ENCODE measurements around the gene ACTR3.
"Not testable (repeated sequence)": the region's sequence is repeated elsewhere in the genome, so short reads cannot be mapped to it uniquely, and the experiment has no call there.

ACTR3 gene

GRCh38 chr2:113905886-113906285 lies 16.0 kb downstream of the ACTR3 start:
- no peak for DNase-seq (ENCODE audit: low read depth in 2 of 2)

GRCh38 chr2:113906647-113907046 lies 16.8 kb downstream of the ACTR3 start:
- no peak for DNase-seq (ENCODE audit: low read depth in 2 of 2)

GRCh38 chr2:113907297-113907696 lies 17.4 kb downstream of the ACTR3 start:
- DNase-seq (ENCODE audit: low read depth in 2 of 2): no peak

- peak in 1 of 2 experiments; percentile 50 for DNase-seq (ENCODE audit: low read depth in 2 of 2)
These were observed 20.3 kb downstream of the ACTR3 start for GRCh38 chr2:113910110-113910717.

GRCh38 chr2:113910967-113911678 lies 21.2 kb downstream of the ACTR3 start:
- DNase-seq (ENCODE audit: low read depth in 2 of 2): no peak

GRCh38 chr2:113915082-113915819 lies 25.4 kb downstream of the ACTR3 start:
- DNase-seq (ENCODE audit: low read depth in 2 of 2): no peak

GRCh38 chr2:113918229-113918628 lies 28.3 kb downstream of the ACTR3 start:
- no peak for DNase-seq (ENCODE audit: low read depth in 2 of 2)

- no peak for DNase-seq (ENCODE audit: low read depth in 2 of 2)
These were observed 31.1 kb downstream of the ACTR3 start for GRCh38 chr2:113920996-113921395.

- no peak for DNase-seq (ENCODE audit: low read depth in 2 of 2)
These were observed 32.4 kb downstream of the ACTR3 start for GRCh38 chr2:113922335-113922734.

GRCh38 chr2:113922784-113923183 lies 32.9 kb downstream of the ACTR3 start:
- no peak for DNase-seq (ENCODE audit: low read depth in 2 of 2)

GRCh38 chr2:113925884-113926283 lies 36.0 kb downstream of the ACTR3 start:
- DNase-seq (ENCODE audit: low read depth in 2 of 2): no peak

- DNase-seq (ENCODE audit: low read depth in 2 of 2): no peak
These were observed 36.4 kb downstream of the ACTR3 start for GRCh38 chr2:113926314-113926713.

GRCh38 chr2:113930448-113930847 lies 40.6 kb downstream of the ACTR3 start:
- DNase-seq (ENCODE audit: low read depth in 2 of 2): no peak

GRCh38 chr2:113937501-113937900 lies 47.6 kb downstream of the ACTR3 start:
- DNase-seq (ENCODE audit: low read depth in 2 of 2): no peak

- no peak for DNase-seq (ENCODE audit: low read depth in 2 of 2)
These were observed 51.0 kb downstream of the ACTR3 start for GRCh38 chr2:113940891-113941290.

- DNase-seq (ENCODE audit: low read depth in 2 of 2): not testable (repeated sequence)
These were observed 55.9 kb downstream of the ACTR3 start for GRCh38 chr2:113945784-113946183.

- not testable (repeated sequence) for DNase-seq (ENCODE audit: low read depth in 2 of 2)
These were observed 61.0 kb downstream of the ACTR3 start for GRCh38 chr2:113950906-113951305.

GRCh38 chr2:113961000-113961399 lies 71.1 kb downstream of the ACTR3 start:
- DNase-seq (ENCODE audit: low read depth in 2 of 2): no peak

- DNase-seq (ENCODE audit: low read depth in 2 of 2): no peak
These were observed 73.0 kb downstream of the ACTR3 start for GRCh38 chr2:113962692-113963480.

GRCh38 chr2:113963965-113964364 lies 74.1 kb downstream of the ACTR3 start:
- DNase-seq (ENCODE audit: low read depth in 2 of 2): no peak

GRCh38 chr2:113964436-113964835 lies 74.5 kb downstream of the ACTR3 start:
- no peak for DNase-seq (ENCODE audit: low read depth in 2 of 2)

GRCh38 chr2:113965228-113965627 lies 75.3 kb downstream of the ACTR3 start:
- DNase-seq (ENCODE audit: low read depth in 2 of 2): no peak

Measured in stimulated activated CD4-positive, alpha-beta T cell treated with anti-CD3 and anti-CD28 coated beads, Interleukin-12 subunit alpha, Interleukin-12 subunit beta, amount 100 ng/mL, for 24 hours (primary cell).